Activated CD4-positive, alpha-beta T cell treated with anti-CD3 and anti-CD28 coated beads, Interleukin-10, Interleukin-2, amounts not matched to agents 100 ng/mL and 50 ng/mL, durations not matched to agents 16 hours and 8 hours (primary cell): ENCODE results near the gene SIX2.
A peak's percentile ranks its signal among the peaks of the same experiment; 100 is the strongest.

Source experiments
- DNase-seq: peaks from one replicate; pipeline ENCODE4 v3.0.0-alpha.2; 2020

SIX2 gene

GRCh38 chr2:45014831-45015230 lies 5.6 kb upstream of the SIX2 start:
- DNase-seq: no peak

DNA sequence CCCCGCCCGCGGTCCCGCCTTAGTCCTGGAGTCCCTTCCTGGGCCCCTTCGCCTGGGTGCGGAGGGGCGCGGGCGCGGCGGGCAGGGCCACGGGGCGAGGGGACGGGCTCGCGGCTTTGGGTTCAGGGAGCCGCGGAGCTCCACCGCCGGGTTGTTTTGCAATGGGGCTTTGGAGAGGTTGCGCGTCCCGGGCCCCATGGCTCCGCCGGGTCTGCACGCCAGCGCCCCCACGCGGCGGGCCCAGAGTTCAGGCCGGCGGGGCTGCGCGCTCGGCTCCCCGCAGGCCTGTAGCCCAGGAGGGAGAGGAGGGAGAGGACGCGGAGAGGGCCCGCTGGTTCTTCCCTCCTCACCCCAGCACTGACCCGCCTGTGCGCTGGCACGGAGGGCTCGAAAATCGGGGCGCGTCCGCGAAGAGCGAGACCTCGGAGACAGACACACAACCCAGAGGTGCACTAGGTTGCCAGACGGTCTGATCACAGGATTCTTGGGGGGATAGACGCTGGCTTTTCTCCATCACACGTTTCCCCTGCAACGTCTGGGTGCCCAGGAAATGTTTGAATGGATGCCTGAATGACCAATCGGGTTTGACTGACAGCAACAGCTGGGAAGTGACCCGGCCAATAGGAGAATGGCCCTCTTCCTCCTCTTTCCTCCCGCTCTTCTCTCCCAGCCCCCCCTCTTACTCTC lies 4.9 kb upstream of the SIX2 start:
- peak; percentile 57 for DNase-seq

- DNase-seq: no peak
Measured at GRCh38 chr2:45013229-45014015, 4.2 kb upstream of the SIX2 start.

DNA sequence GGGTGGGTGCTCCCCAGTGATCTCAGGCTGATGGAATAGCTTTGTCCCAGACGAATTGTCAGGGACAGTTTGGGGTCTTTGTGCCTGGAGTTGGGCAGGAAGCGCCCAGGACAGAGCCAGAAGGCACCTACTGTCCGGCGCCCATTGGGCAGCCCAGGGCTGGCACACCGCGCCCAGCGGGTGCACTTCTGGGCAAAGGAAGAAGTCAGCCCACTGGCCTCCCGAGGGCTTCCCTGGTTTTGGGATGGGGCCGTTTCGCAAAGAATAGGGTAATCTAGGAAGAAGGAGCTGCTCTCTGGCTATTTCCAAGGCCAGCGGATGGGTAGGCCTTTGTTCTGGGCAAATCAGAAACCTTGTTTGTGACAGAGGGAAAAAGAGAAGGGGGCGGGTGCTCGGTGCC lies 3.5 kb upstream of the SIX2 start:
- no peak for DNase-seq

GRCh38 chr2:45011621-45012602 lies 2.7 kb upstream of the SIX2 start:
- no peak for DNase-seq

DNA sequence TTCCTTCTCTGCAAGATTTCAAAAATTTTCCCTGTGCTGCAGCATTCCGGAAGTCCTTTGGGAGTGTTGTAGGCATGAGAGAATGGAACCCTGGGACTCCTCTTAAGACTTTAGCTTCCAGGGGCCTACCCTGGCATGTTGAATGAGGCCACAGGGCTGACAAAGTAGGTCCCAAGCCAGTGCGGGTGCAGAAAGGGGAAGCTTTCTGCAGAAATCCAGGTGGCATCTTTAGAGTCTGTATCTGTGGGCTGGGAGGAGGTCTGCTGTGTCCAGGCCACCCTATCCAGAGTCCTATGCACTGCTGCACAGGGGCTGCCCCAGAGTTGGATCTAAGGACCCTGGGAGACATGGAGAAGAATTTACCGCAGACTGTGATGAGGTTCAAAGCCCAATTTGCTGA lies 1.9 kb upstream of the SIX2 start:
- no peak for DNase-seq

DNA sequence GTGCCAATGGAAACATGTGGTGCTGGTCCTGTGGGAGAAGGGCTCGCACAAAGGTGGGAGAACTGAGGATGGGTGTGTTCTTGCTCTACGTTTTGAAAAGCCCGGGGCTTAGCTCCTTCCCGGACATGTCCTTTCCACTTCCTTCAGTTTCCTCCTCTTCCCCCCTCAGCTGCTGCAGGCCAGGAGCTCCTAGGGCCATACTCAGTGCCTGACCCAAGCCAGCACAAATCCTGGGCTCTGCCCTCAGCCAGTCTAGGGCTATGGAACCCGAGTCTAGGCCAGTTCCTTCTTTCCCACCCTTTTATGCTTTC lies 1.4 kb upstream of the SIX2 start:
- DNase-seq: no peak

GRCh38 chr2:45009928-45010701 lies 863 bp upstream of the SIX2 start:
- DNase-seq: no peak

GRCh38 chr2:45008296-45009129 lies 739 bp downstream of the SIX2 start:
- no peak for DNase-seq

DNA sequence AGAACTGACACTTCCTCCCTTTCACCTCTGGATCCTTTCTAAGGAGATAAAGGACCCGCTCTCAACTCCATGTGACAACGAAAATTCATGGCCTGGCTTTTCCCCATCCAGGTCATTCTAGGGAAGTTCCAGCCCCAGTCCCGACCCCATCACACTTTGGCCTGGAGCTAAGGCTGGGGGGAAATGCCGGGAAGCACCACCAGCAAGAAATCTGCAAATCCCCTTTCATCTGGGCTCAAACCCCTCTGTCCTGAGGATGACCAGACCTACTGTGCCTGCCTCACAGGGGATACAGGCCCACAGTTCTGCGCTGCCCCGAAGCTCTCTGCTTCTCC lies 1.3 kb downstream of the SIX2 start:
- DNase-seq: no peak

GRCh38 chr2:45006942-45007287 lies 2.3 kb downstream of the SIX2 start:
- no peak for DNase-seq

DNA sequence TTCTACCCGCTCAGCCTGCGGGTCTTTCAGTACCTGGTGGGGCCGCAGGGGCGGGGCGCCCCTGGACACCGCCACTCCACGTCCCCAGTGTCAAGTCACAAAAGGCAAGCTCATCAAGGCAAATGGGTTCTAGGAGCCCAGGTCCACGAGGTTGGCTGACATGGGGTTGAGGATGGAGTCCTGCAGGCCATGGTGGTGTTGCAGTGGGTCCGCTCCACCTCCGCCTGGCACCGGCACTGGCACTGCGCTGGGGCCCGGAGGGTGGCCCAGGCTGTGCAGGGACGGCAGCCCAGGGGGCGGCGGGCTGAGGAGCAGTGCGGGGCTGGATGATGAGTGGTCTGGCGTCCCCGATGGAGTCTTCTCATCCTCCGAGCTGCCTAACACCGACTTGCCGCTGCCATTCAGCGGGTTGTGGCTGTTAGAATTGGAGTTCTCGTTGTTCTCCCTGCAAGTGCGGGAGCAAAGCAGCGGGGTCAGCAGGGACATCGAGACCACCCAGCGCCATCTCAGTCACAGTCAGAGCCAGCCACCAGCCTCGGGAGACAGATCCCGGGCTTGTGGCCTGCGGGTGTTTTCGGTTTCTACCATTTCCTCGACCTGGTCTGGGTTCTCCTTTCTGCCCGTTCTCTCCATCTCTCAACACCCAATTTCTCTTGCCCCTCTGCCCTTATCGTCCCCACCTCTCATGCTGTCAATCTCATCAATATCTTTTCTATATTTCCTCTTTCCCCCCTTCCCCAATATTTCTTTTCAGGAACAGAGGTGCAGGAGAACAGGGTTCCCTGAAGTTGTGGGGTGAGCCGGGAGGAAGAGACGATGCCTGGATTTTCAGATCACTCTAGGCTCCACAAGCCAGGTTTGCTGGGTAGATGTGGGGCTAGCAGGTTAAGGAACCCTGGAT lies 3.0 kb downstream of the SIX2 start:
- DNase-seq: no peak

- no peak for DNase-seq
Measured at GRCh38 chr2:45005261-45006002, 3.8 kb downstream of the SIX2 start.

- DNase-seq: no peak
Measured at GRCh38 chr2:45004562-45005191, 4.6 kb downstream of the SIX2 start.

DNA sequence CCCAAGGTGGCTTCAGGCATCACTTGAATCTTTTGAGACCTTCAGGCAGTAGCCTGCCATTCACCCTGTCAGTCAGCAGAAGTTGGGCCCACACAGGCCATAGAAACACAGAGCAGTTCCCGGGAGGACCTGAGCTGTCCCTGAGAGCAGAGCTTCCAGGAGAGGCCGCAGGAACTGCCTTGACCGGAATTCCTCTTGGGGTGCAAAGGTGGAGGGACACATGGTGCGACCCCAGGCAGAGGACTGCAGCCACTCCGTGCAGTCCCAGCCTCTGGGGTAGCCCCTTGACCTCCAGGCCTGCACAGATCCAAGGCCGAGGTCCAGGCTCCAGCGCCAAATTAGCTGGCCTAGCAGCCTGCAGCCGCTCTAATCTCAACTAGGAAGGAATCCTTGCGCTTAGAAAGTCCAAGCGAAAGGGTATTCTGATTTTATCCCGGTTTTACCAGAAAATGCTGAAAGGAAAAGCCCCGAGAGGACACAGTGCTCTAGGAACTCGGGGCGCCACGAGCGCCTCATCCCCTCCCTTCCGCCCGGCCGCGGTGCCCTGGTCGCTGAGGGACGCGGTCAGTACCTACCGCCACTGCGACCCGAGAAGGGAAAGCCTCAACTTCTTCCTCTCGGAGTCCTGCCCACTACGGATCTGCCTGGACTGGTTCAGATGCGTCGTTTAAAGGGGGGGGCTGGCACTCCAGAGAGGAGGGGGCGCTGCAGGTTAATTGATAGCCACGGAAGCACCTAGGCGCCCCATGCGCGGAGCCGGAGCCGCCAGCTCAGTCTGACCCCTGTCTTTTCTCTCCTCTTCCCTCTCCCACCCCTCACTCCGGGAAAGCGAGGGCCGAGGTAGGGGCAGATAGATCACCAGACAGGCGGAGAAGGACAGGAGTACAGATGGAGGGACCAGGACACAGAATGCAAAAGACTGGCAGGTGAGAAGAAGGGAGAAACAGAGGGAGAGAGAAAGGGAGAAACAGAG lies 5.4 kb downstream of the SIX2 start:
- DNase-seq: no peak

DNA sequence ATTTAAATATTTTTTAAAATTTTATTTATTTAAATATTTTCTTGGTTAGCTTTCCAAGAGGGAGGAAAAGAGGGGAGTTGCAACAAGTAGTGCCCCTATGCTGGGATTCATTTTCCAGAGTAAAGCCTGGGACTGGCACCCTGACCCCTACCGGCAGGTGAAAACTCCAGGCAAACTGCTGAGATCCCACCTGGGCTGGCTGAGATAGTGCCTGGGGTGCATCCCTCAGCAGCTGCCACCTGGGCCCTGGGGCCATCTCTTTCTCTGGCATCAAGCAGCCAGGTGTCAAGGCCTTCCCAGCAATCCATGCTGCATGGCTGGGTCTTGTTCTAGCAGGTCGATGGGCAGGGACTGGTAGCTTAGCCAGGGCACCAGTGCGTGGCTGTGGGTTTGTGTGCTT lies 6.6 kb downstream of the SIX2 start:
- no peak for DNase-seq

DNA sequence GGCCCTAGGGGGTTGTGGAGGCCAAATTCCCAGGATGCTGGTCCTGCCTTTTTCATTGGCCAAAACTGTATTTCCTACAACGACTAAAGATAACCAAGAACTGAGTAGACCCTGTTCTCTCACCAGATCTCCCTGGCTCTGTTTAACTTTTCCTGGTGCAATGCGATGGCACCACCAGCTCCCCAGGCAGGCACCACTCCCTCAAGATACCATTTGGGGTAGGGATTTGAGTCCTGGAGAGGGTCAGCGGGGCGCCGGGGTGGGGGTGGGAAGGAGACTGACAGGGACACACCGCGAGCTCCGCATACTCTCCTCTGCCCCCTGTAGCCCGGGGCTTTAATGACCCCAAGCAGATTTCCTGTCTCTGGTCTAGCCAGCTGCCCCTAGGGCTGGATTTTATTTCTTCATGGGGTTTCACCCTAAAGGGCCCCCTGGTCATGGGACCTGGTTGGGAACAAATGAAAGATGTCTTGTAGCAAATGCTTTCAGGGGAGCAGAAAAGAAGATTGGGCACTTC lies 7.3 kb downstream of the SIX2 start:
- no peak for DNase-seq
